Stimulated activated CD4-positive, alpha-beta T cell treated with anti-CD3 and anti-CD28 coated beads, Interleukin-12 subunit alpha, Interleukin-12 subunit beta, amount 100 ng/mL, for 48 hours (primary cell): ENCODE results near the gene GRK1.
"Not testable (repeated sequence)": the region's sequence is repeated elsewhere in the genome, so short reads cannot be mapped to it uniquely, and the experiment has no call there.

Experiments
- DNase-seq, 3 donors: peaks; one replicate each; pipeline ENCODE4 v3.0.0-alpha.2; 2020; ENCODE audit warnings: low read depth in 2 of 3, low spot score in 1 of 3

Gene GRK1

GRCh38 chr13:113666951-113667701 lies at the start of gene GRK1:
Gene GRK1 (plus strand): TSS chr13:113667219. CDS start chr13:113667387, 168 bp downstream.
- no peak for DNase-seq

GRCh38 chr13:113617961-113618360 lies 49.1 kb upstream of the GRK1 start:
- DNase-seq: no peak

- no peak for DNase-seq
Observed at GRCh38 chr13:113618455-113618854, 48.6 kb upstream of the GRK1 start.

- no peak for DNase-seq
Observed at GRCh38 chr13:113620036-113620796, 46.8 kb upstream of the GRK1 start.

GRCh38 chr13:113621046-113621445 lies 46.0 kb upstream of the GRK1 start:
- no peak for DNase-seq

GRCh38 chr13:113621498-113621897 lies 45.5 kb upstream of the GRK1 start:
- not testable (repeated sequence) for DNase-seq

- not testable (repeated sequence) for DNase-seq
Observed at GRCh38 chr13:113621986-113622550, 45.0 kb upstream of the GRK1 start.

GRCh38 chr13:113622791-113623490 lies 44.1 kb upstream of the GRK1 start:
- DNase-seq: no peak

- no peak for DNase-seq
Observed at GRCh38 chr13:113623491-113624234, 43.4 kb upstream of the GRK1 start.

GRCh38 chr13:113624235-113624587 lies 42.8 kb upstream of the GRK1 start:
- DNase-seq: no peak

- DNase-seq: not testable (repeated sequence)
Observed at GRCh38 chr13:113624640-113625304, 42.2 kb upstream of the GRK1 start.

- DNase-seq: no peak
Observed at GRCh38 chr13:113625965-113626721, 40.9 kb upstream of the GRK1 start.

- DNase-seq: no peak
Observed at GRCh38 chr13:113627136-113627535, 39.9 kb upstream of the GRK1 start.

GRCh38 chr13:113628291-113629270 lies 38.4 kb upstream of the GRK1 start:
- no peak for DNase-seq

GRCh38 chr13:113629866-113630265 lies 37.2 kb upstream of the GRK1 start:
- DNase-seq: no peak

- no peak for DNase-seq
Observed at GRCh38 chr13:113630296-113630695, 36.7 kb upstream of the GRK1 start.

- no peak for DNase-seq
Observed at GRCh38 chr13:113630804-113631203, 36.2 kb upstream of the GRK1 start.

GRCh38 chr13:113631341-113632095 lies 35.5 kb upstream of the GRK1 start:
- no peak for DNase-seq
